RPMI8226 (cell line): ENCODE measurements around the gene EXOSC1.
"Not testable (repeated sequence)": the region's sequence is repeated elsewhere in the genome, so short reads cannot be mapped to it uniquely, and the experiment has no call there.

Source experiments
- DNase-seq: peaks from one replicate; pipeline ENCODE4 v3.0.0-alpha.2; 2015

Gene EXOSC1

DNA sequence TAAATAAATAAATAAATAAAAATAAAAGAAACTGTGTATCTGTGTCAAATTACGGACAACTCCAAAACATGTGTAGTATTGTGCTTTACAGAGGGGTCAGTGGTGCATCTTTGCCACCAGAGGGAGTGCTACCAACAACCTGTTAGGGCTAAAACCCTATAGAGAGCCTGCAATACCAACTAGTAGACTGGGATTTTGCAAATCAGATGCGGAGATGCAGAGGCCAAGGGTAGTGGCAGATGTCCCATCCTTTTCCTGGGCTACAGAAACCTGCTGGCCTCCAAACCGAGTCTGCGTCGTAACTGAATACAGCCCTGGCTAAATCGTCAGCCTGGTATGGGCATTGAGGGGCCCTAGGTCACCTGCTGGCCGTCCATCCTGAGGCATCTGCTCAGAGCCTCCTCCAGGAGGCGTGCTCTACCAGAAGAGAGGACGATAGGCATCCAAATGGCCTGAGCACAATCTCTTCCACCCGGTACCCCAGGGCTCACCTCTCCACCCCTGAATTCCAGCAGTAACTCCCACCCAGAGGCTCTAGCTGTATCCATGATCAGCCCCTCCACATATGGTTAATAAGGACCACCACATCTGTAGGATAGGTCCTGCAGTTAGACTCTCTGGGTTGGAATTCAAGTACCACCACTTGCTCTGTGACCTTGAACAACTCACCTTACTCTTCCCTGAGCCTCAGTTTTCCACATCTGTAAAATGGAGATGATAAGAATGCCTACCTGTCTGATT lies 38.4 kb downstream of the EXOSC1 start:
- DNase-seq, result peak; percentile 79

DNA sequence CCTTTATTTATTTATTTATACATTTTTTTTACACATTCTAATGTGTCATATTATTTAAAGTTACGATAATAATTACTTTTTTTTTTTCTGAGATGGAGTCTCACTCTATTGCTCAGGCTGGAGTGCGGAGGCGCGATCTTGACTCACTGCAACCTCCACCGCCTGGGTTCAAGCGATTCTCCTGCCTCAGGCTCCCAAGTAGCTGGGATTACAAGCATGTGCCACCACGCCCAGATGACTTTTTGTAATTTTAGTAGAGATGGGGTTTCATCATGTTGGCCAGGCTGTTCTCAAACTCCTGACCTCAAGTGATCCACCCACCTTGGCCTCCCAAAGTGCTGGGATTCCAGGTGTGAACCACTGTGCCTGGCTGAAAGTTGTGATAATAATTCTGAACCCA lies 39.3 kb downstream of the EXOSC1 start:
- not testable (repeated sequence) for DNase-seq

GRCh38 chr10:97406064-97406463 lies 39.7 kb downstream of the EXOSC1 start:
- DNase-seq, result no peak

DNA sequence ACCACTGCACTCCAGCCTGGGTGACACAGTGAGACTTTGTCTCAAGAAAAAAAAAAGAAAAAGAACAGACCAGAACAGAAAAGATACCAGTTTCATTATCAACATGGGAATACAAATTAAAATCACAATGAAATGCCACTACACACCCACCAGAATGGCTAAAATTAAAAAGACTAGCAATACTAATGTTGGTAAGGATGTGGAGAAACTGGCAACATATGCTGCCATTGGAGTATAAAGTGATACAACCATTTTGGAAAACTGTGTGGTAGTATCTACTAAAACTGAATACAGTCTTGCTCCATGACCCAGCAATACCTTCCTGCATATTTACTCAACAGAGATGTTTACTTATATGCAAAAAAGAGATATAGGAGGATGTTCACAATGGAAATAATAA lies 41.8 kb downstream of the EXOSC1 start:
- DNase-seq, result no peak

GRCh38 chr10:97401455-97401919 lies 44.3 kb downstream of the EXOSC1 start:
- no peak for DNase-seq

DNA sequence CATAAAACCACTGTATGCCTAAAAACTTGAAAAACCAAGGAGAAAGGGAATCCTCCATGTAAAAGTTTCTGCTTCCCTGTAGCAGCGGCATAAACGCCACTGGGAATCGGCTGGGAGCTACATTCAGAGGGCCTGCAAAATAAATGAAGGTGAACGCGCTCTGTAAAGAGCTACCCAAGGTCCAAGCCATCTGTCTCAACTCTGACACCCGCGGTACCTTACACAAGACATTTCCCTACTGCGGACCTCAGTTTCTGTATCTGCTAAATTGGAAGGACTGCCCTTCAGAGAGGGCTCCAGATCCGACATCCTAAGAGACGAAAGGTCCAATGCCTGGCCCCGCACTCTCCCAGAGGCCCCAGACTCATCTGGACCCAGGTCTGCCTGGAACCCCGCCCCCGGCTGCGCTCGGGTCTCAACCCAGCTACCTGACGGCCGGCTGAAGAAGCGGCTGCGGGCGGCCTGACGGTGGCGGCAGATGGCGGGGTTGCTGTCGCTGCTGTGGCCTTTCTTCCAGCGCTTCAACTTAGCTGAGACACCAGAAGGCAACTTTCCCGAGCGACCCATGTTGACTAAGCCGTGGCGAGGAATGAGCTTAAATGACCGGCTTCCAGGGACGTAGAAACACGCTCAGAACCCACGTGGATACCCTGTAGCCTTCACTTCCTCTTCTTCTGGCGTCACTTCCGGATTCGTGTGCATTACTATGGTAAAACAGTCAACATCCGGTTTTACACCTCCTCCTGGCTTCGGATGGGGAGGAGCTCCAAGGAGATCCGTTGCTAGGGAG lies 44.9 kb downstream of the EXOSC1 start, which contains the start of gene RRP12:
Gene RRP12, minus strand, starts transcription at position 676 of the 790 bp plus-strand sequence. Its CDS starts 109 bp downstream, at position 567.
- peak; percentile 96 for DNase-seq

DNA sequence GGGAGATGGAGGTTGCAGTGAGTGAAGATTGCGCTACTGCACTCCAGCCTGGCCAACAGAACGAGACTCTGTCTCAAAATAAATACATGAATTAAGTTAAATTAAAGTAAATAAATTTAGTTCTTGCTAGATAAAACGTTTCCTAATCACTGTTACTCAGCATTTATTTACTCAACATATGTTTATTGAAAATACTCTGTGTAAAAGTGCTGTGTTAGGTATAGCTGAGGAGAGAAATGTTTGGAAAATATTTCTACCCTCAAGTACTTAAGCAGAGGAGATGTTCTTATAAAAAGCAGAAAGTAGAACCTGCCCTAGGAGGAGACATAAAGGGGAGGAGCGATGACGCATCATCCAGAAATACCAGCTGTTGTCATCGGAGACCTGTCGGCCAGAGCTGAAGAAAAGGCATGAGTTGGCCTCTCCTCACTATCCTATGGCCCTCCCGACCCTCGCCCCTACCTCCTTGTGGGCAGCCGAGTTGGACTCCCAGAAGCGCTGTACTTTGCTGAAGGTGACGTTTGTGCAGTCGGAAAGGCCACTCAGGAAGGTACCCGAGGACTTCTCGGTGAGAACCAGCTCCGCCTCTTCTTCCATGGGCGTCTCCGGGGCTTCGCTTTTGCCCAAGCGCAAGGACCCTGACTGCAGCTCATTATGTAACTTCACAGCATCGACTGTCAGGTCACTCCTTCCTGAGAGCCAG lies 45.8 kb downstream of the EXOSC1 start:
- peak; percentile 79 for DNase-seq

- DNase-seq, result no peak
Observed at GRCh38 chr10:97396056-97396455, 49.8 kb downstream of the EXOSC1 start.

DNA sequence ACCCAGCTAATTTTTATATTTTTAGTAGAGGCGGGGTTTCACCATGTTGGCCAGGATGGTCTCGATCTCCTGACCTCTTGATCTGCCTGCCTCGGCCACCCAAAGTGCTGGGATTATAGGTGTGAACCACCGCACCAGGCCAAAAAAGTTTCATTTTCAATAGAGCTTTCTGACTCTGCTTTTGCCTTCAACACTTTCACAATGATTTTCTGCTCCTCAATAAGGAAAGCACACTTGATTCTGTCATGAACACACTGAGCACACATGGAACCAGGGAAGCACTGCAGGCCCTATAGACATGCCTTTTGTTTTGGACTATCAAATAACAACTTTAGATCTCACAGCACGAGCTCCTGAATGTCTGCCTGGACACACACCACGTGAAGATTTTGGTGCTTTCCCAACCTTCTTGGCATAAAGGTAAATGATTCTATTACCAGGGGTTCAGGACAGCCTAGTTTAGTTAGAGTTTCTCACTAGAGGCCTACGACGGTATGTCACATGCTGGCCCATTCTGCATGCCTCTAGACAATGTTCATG lies 52.7 kb downstream of the EXOSC1 start:
- DNase-seq, result no peak

GRCh38 chr10:97390091-97390490 lies 55.7 kb downstream of the EXOSC1 start:
- no peak for DNase-seq

- no peak for DNase-seq
Observed at GRCh38 chr10:97388152-97388551, 57.7 kb downstream of the EXOSC1 start.
